IMR-90 (cell line): ENCODE data around the gene PLEKHG7. TPM values are rescaled to one million over a fixed set of nuclear protein-coding genes. Genes with fewer than 3 reads are reported as not detected.

Source experiments
- ATAC-seq: fragments of 200-7000 bp; cut with Tn5 transposase; 2 replicates; pipeline ENCODE4 v1.9.1; 2020; ENCODE audit warnings: low read depth, mild to moderate bottlenecking, moderate library complexity
- BruUV-seq: library from RNA; stranded (reverse); fragments of 400-500 nt; replicated peaks from 2 replicates; lab custom pipeline; 2021; lab: Mats Ljungman, UMichigan
- CTCF ChIA-PET: fragments of 300-600 bp; formaldehyde crosslinking; extraction: SDS; loops from one replicate; lab custom pipeline; 2021; ENCODE audit warnings: antibody characterized with exemption; lab: Yijun Ruan, JAX
- POLR2A ChIA-PET: fragments of 300-600 bp; sonication (Branson Sonifier 250); formaldehyde crosslinking; loops from one replicate; lab custom pipeline; 2022; ENCODE audit warnings: antibody characterized with exemption; ENCODE audit not compliant: unreplicated experiment; lab: Charles Lee
- DNase-seq: peaks from one replicate; pipeline ENCODE4 v3.0.0; 2013
- H2AFZ ChIP-seq: replicated peaks from 2 replicates; pipeline ENCODE3; 2013; ENCODE audit warnings: low read length, mild to moderate bottlenecking; ENCODE audit not compliant: poor library complexity
- H2AK5ac ChIP-seq: 2 replicates; pipeline ENCODE4 v1.6.1; 2013; ENCODE audit warnings: low read depth, low read length, inconsistent platforms
- H2AK9ac ChIP-seq: replicated peaks from 2 replicates; pipeline ENCODE3; 2013; ENCODE audit warnings: mild to moderate bottlenecking, low read depth, low read length, moderate library complexity; ENCODE audit not compliant: poor library complexity
- H2BK120ac ChIP-seq: 2 replicates; pipeline ENCODE4 v1.6.1; 2013; ENCODE audit warnings: low read depth, low read length, inconsistent platforms
- H2BK15ac ChIP-seq: 3 replicates; pipeline ENCODE4 v1.6.1; 2013; ENCODE audit warnings: low read depth, low read length, inconsistent platforms
- H2BK20ac ChIP-seq: 2 replicates; pipeline ENCODE4 v1.6.1; 2013; ENCODE audit warnings: low read depth, mild to moderate bottlenecking, inconsistent platforms, low read length, moderate library complexity
- H2BK5ac ChIP-seq: 2 replicates; pipeline ENCODE4 v1.6.1; 2013; ENCODE audit warnings: mild to moderate bottlenecking, low read depth, low read length, inconsistent platforms; ENCODE audit not compliant: poor library complexity, severe bottlenecking
- H3K14ac ChIP-seq: replicated peaks from 2 replicates; pipeline ENCODE4 v1.6.1; 2013; ENCODE audit warnings: low read depth, low read length, inconsistent platforms
- H3K18ac ChIP-seq: 2 replicates; pipeline ENCODE4 v1.6.1; 2013; ENCODE audit warnings: low read depth, low read length, control low read depth
- H3K23ac ChIP-seq: 2 replicates; pipeline ENCODE4 v1.6.1; 2013; ENCODE audit warnings: low read depth, low read length, inconsistent platforms
- H3K27ac ChIP-seq: 2 replicates; pipeline ENCODE4 v1.5.1; 2013; ENCODE audit warnings: mild to moderate bottlenecking, control low read depth, low read length; ENCODE audit not compliant: insufficient read depth
- H3K27me3 ChIP-seq: 2 replicates; pipeline ENCODE4 v1.6.1; 2013; ENCODE audit warnings: low read length; ENCODE audit not compliant: control insufficient read depth, insufficient read depth
- H3K36me3 ChIP-seq: 2 replicates; pipeline ENCODE4 v1.6.1; 2013; ENCODE audit warnings: low read length, mixed read lengths; ENCODE audit not compliant: control insufficient read depth, insufficient read depth
- H3K4ac ChIP-seq: 2 replicates; pipeline ENCODE4 v1.6.1; 2013; ENCODE audit warnings: low read depth, low read length, inconsistent platforms
- H3K4me1 ChIP-seq: 2 replicates; pipeline ENCODE4 v1.6.1; 2013; ENCODE audit warnings: low read length, mixed read lengths; ENCODE audit not compliant: control insufficient read depth, insufficient read depth
- H3K4me2 ChIP-seq: 2 replicates; pipeline ENCODE4 v1.6.1; 2013; ENCODE audit warnings: low read depth, mild to moderate bottlenecking, control low read depth, low read length, moderate library complexity
- H3K4me3 ChIP-seq: 2 replicates; pipeline ENCODE4 v1.5.1; 2013; ENCODE audit warnings: low read depth, mild to moderate bottlenecking, control low read depth, low read length, moderate library complexity; ENCODE audit not compliant: insufficient read depth
- H3K56ac ChIP-seq: 2 replicates; pipeline ENCODE4 v1.6.1; 2013; ENCODE audit warnings: low read length, inconsistent platforms; ENCODE audit not compliant: insufficient read depth; ENCODE audit errors: extremely low read depth
- H3K79me1 ChIP-seq, 2 experiments: 2 replicates each; pipeline ENCODE4 v1.6.1; 2013; ENCODE audit warnings: low read length in 2 of 2, inconsistent platforms in 1 of 2, low read depth in 1 of 2
- H3K9ac ChIP-seq: 2 replicates; pipeline ENCODE4 v1.6.1; 2013; ENCODE audit warnings: low read depth, low read length, control low read depth
- H3K9me1 ChIP-seq: 2 replicates; pipeline ENCODE4 v1.6.1; 2013; ENCODE audit warnings: low read length, inconsistent platforms; ENCODE audit not compliant: insufficient read depth
- H3K9me3 ChIP-seq: 2 replicates; pipeline ENCODE4 v1.6.1; 2013; ENCODE audit warnings: low read length; ENCODE audit not compliant: control insufficient read depth, insufficient read depth
- H4K20me1 ChIP-seq: 2 replicates; pipeline ENCODE4 v1.6.1; 2013; ENCODE audit warnings: low read length, inconsistent platforms; ENCODE audit not compliant: insufficient read depth
- H4K5ac ChIP-seq: 2 replicates; pipeline ENCODE4 v1.6.1; 2013; ENCODE audit warnings: mild to moderate bottlenecking, low read depth, low read length, control low read depth
- H4K8ac ChIP-seq, 2 experiments: 2 replicates each; pipeline ENCODE4 v1.6.1; 2013; ENCODE audit warnings: low read depth in 2 of 2, low read length in 2 of 2, control low read depth in 1 of 2, inconsistent platforms in 1 of 2
- H4K91ac ChIP-seq: 2 replicates; pipeline ENCODE4 v1.6.1; 2013; ENCODE audit warnings: low read depth, low read length, inconsistent platforms; ENCODE audit not compliant: insufficient read depth
- BHLHE40 ChIP-seq: fragments of 150-350 bp; IDR thresholded peaks from 2 replicates; pipeline ENCODE4 v1.6.1; 2016; ENCODE audit warnings: mild to moderate bottlenecking, low read depth, low read length
- CEBPB ChIP-seq: IDR thresholded peaks from 2 replicates; pipeline ENCODE4 v1.6.1; 2012; ENCODE audit warnings: low read depth, low read length, improper control_type of control experiment
- CHD1 ChIP-seq: IDR thresholded peaks from 2 replicates; pipeline ENCODE4 v1.6.1; 2012; ENCODE audit warnings: low read depth, low read length, improper control_type of control experiment
- FOS ChIP-seq: fragments of 150-350 bp; IDR thresholded peaks from 2 replicates; pipeline ENCODE4 v1.6.1; 2016; ENCODE audit warnings: low read depth, low read length
- MAFK ChIP-seq: IDR thresholded peaks from 2 replicates; pipeline ENCODE4 v1.6.1; 2012; ENCODE audit warnings: low read depth, low read length, improper control_type of control experiment
- MAZ ChIP-seq: IDR thresholded peaks from 2 replicates; pipeline ENCODE4 v1.6.1; 2012; ENCODE audit warnings: low read depth, mild to moderate bottlenecking, low read length, improper control_type of control experiment, moderate library complexity, borderline replicate concordance
- MXI1 ChIP-seq: IDR thresholded peaks from 2 replicates; pipeline ENCODE4 v1.6.1; 2012; ENCODE audit warnings: low read depth, mild to moderate bottlenecking, low read length, moderate library complexity, borderline replicate concordance
- NFE2L2 ChIP-seq: fragments of 150-350 bp; IDR thresholded peaks from 2 replicates; pipeline ENCODE4 v1.6.1; 2016; ENCODE audit warnings: low read depth, mild to moderate bottlenecking, low read length
- POLR2A ChIP-seq: IDR thresholded peaks from 2 replicates; pipeline ENCODE4 v1.6.1; 2012; ENCODE audit warnings: mild to moderate bottlenecking, low read depth, low read length
- RAD21 ChIP-seq: IDR thresholded peaks from 2 replicates; pipeline ENCODE4 v1.6.1; 2012; ENCODE audit warnings: low read length, improper control_type of control experiment
- RCOR1 ChIP-seq: IDR thresholded peaks from 2 replicates; pipeline ENCODE4 v1.6.1; 2012; ENCODE audit warnings: mild to moderate bottlenecking, low read length, improper control_type of control experiment; ENCODE audit not compliant: insufficient replicate concordance
- RFX5 ChIP-seq: IDR thresholded peaks from 2 replicates; pipeline ENCODE4 v1.8.0; 2012; ENCODE audit warnings: low read depth, mild to moderate bottlenecking, low read length, moderate library complexity
- SMC3 ChIP-seq: fragments of 150-350 bp; IDR thresholded peaks from 2 replicates; pipeline ENCODE4 v1.6.1; 2016; ENCODE audit warnings: low read depth, mild to moderate bottlenecking, antibody characterized with exemption, low read length, moderate library complexity
- WGBS, 2 experiments: methylation state at CpG; one replicate each; pipeline versions ENCODE4 v1.1.5 to v1.1.7; 2013; ENCODE audit warnings: missing lambda C conversion rate in 2 of 2; ENCODE audit not compliant: insufficient read length in 1 of 2; ENCODE audit errors: extremely low coverage in 2 of 2; 5-methylcytosine and 5-hydroxymethylcytosine counted together
- dilution Hi-C: fragments of 300-500 bp; cut with HindIII; formaldehyde crosslinking; loops from one replicate; pipeline ENCODE4 v1.14.3; 2018; ENCODE audit warnings: low sequenced_read_pairs; ENCODE audit not compliant: unreplicated experiment
- in situ Hi-C: fragments of 300-500 bp; cut with MboI; formaldehyde crosslinking; loops from 3 replicates; pipeline ENCODE4 v1.14.3; 2019; ENCODE audit warnings: low sequenced_read_pairs, inconsistent platforms, mixed read lengths
- intact Hi-C: fragments of 100-400 bp; cut with micrococcal nuclease; formaldehyde crosslinking; loops from 2 replicates; pipeline ENCODE4 v1.10.0; 2022
- polyA plus RNA-seq, 3 experiments: library from polyadenylated mRNA; depleted of rRNA; stranded (reverse); fragments of >200 nt; gene quantifications; 2 replicates each; pipeline ENCODE4 v1.2.3, GENCODE V29; 2012; ENCODE audit warnings: low replicate concordance in 1 of 3
- total RNA-seq: library from RNA; depleted of rRNA; stranded (reverse); fragments of >200 nt; gene quantifications from 2 replicates; pipeline ENCODE4 v1.2.3, GENCODE V29; 2012
- TF ChIP-seq, protein P1 (sequence below): fragments of 150-350 bp; IDR thresholded peaks from 2 replicates; pipeline ENCODE4 v1.6.1; 2017; ENCODE audit warnings: mild to moderate bottlenecking, antibody characterized with exemption, low read length, low read depth
- TF ChIP-seq, protein P2 (sequence below): fragments of 150-350 bp; IDR thresholded peaks from 2 replicates; pipeline ENCODE4 v1.6.1; 2016; ENCODE audit warnings: low read depth, mild to moderate bottlenecking, low read length, moderate library complexity, borderline replicate concordance
- TF ChIP-seq, protein P3 (sequence below): conservative IDR thresholded peaks from 2 replicates; pipeline ENCODE4 v1.5.1; 2012; ENCODE audit warnings: mild to moderate bottlenecking, low read depth, low read length, improper control_type of control experiment

PLEKHG7 gene
- total and polyA plus RNA-seq, 2 of the 4 experiments (the other 2 are of a cell fraction) = not detected

DNA sequence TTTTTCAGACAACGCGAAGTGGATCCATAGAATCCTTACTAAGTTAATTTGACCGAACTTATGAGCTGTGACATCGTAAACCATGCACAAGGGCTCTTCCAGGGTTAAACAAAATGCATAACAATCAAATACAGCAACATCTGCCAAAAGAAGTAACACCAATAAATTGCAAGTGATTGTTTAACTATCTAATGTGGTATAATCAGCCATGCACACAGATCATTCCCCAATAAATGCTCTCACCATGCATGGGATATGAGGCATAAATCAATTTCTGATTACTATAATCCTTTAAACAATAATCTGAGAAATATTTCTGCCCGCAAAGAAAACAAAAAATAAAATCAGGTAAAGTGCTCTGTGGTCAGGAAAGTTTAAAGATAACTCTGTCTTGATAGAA is 7.7 kb upstream of the PLEKHG7 start:
- Histone ChIP-seq H3K27me3 (no peaks in the 10 kb centered on the region; the same call in 1 of the 2 replicates), H4K5ac (no peak overlapping the region), H2AFZ (no peak overlapping the region), H3K4me1 (no peaks in the 10 kb centered on the region), H2BK5ac (no peak overlapping the region), H3K4me2 (no peak overlapping the region), H3K79me1 (no peaks in the 10 kb centered on the region), H3K9me1 (no peaks in the 10 kb centered on the region), H4K8ac (no peak overlapping the region), H3K14ac (no peak overlapping the region), H4K91ac (no peak overlapping the region), H4K20me1 (no peaks in the 10 kb centered on the region), H2BK15ac (no peak overlapping the region), H3K9ac (no peak overlapping the region), H3K36me3 (no peaks in the 10 kb centered on the region), H3K4ac (no peak overlapping the region), H3K23ac (no peak overlapping the region), H3K18ac (no peak overlapping the region), H3K9me3 (0 out of 2 replicates have a peak, but pooled peaks cover 2% of the 10 kb centered on the region), H2BK120ac (no peak overlapping the region), H3K27ac (no peak overlapping the region), H2AK9ac (no peak overlapping the region), H2AK5ac (no peak overlapping the region), H2BK20ac (no peak overlapping the region), H3K56ac (no peak overlapping the region), H3K4me3 (no peak overlapping the region)
- ATAC-seq (no peak), DNase-seq (no peak)
- POLR2A ChIA-PET = no interaction called here
- dilution Hi-C loops (no loop called here), in situ Hi-C loops (no loop called here), intact Hi-C loops (no loop called here)
- CTCF ChIA-PET = no interaction called here
- no TSS peak for BruUV-seq
- no peak for TF ChIP-seq CHD1
- no peak for TF ChIP-seq NFE2L2
- TF ChIP-seq, protein P1, sequence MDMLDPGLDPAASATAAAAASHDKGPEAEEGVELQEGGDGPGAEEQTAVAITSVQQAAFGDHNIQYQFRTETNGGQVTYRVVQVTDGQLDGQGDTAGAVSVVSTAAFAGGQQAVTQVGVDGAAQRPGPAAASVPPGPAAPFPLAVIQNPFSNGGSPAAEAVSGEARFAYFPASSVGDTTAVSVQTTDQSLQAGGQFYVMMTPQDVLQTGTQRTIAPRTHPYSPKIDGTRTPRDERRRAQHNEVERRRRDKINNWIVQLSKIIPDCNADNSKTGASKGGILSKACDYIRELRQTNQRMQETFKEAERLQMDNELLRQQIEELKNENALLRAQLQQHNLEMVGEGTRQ = no peak
- TF ChIP-seq POLR2A = no peak
- no peak for TF ChIP-seq CEBPB
- TF ChIP-seq SMC3 = no peak
- TF ChIP-seq RAD21 = no peak
- TF ChIP-seq, protein P2, sequence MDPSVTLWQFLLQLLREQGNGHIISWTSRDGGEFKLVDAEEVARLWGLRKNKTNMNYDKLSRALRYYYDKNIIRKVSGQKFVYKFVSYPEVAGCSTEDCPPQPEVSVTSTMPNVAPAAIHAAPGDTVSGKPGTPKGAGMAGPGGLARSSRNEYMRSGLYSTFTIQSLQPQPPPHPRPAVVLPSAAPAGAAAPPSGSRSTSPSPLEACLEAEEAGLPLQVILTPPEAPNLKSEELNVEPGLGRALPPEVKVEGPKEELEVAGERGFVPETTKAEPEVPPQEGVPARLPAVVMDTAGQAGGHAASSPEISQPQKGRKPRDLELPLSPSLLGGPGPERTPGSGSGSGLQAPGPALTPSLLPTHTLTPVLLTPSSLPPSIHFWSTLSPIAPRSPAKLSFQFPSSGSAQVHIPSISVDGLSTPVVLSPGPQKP = no peak
- TF ChIP-seq MAZ = no peak
- TF ChIP-seq, protein P3, sequence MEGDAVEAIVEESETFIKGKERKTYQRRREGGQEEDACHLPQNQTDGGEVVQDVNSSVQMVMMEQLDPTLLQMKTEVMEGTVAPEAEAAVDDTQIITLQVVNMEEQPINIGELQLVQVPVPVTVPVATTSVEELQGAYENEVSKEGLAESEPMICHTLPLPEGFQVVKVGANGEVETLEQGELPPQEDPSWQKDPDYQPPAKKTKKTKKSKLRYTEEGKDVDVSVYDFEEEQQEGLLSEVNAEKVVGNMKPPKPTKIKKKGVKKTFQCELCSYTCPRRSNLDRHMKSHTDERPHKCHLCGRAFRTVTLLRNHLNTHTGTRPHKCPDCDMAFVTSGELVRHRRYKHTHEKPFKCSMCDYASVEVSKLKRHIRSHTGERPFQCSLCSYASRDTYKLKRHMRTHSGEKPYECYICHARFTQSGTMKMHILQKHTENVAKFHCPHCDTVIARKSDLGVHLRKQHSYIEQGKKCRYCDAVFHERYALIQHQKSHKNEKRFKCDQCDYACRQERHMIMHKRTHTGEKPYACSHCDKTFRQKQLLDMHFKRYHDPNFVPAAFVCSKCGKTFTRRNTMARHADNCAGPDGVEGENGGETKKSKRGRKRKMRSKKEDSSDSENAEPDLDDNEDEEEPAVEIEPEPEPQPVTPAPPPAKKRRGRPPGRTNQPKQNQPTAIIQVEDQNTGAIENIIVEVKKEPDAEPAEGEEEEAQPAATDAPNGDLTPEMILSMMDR = no peak
- no peak for TF ChIP-seq RFX5
- TF ChIP-seq FOS = no peak
- no peak for TF ChIP-seq MXI1
- TF ChIP-seq BHLHE40 = no peak
- TF ChIP-seq MAFK = no peak
- no peak for TF ChIP-seq RCOR1
- WGBS, 2 experiments = no CpG with 5 or more reads among the region's 5 CpGs
